Upper lobe of left lung (tissue), 4 donors: ENCODE data around the gene CCDC181.

ENCODE experiments used
- CTCF ChIP-seq, 6 experiments: fragments of 450-650 bp in 4 of 6; fragments of 200-600 bp in 2 of 6; sonication (generic) in 2 of 6; IDR thresholded peaks; one replicate each; pipeline ENCODE4 v1.5.1; 2016 to 2019; ENCODE audit warnings: antibody characterized with exemption in 6 of 6
- POLR2A ChIP-seq, 4 donors: fragments of 450-650 bp; IDR thresholded peaks; one replicate each; pipeline ENCODE4 v1.5.1; 2016 to 2017; ENCODE audit warnings: antibody characterized with exemption in 4 of 4, mild to moderate bottlenecking in 2 of 4

DNA sequence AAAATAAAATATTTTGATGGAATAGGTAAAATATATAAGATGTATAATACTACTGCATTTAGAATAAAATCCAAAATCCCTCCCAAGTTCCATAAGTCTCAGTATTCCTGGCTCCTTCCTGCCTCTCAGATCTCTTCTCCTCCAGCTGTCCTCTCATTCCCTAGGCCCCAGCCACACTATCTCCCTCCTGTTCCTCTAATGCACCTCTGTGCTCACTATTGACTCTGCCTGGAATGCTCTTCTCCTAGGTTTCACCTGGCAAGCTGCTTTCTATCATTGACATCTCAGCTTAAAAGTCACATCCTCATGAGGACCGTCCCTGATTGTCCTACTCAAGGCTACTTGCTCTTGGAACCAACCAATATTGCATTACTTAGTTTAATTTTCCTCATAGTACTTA, 66.9 kb downstream of the CCDC181 start:
- no peak for TF ChIP-seq CTCF (IDR thresholded peaks at IDR 0.05)
- TF ChIP-seq POLR2A (IDR thresholded peaks at IDR 0.05) = no peak
